Esophagus squamous epithelium (tissue), 5 donors: ENCODE data around the gene OR5B21. TPM values are rescaled to one million over a fixed set of nuclear protein-coding genes. Genes with fewer than 3 reads are reported as not detected.

Experiments used
- DNase-seq: peaks from one replicate; lab custom pipeline; 2025; lab: John Stamatoyannopoulos, UW
- H3K27ac ChIP-seq, 4 donors: fragments of 200-600 bp; sonication (generic); one replicate each; pipeline ENCODE4 v1.5.1; 2016 to 2019; ENCODE audit warnings: mild to moderate bottlenecking in 1 of 4
- H3K27me3 ChIP-seq, 4 donors: fragments of 200-600 bp; sonication (generic); 1 replicate in 3 of 4; 2 replicates in 1 of 4; pipeline versions ENCODE4 v1.5.1 to v1.6.0; 2017 to 2021; ENCODE audit warnings: antibody characterized with exemption in 1 of 4
- H3K36me3 ChIP-seq, 3 donors: fragments of 200-600 bp; sonication (generic); one replicate each; pipeline ENCODE4 v1.5.1; 2016 to 2019
- H3K4me1 ChIP-seq, 3 donors: fragments of 200-600 bp; sonication (generic); one replicate each; pipeline ENCODE4 v1.5.1; 2017 to 2019
- H3K4me3 ChIP-seq, 4 donors: fragments of 200-600 bp; sonication (generic); 1 replicate in 3 of 4; 2 replicates in 1 of 4; pipeline ENCODE4 v1.5.1; 2016 to 2019; ENCODE audit warnings: mild to moderate bottlenecking in 2 of 4, moderate library complexity in 1 of 4
- H3K9me3 ChIP-seq, 3 donors: fragments of 200-600 bp; sonication (generic); one replicate each; pipeline ENCODE4 v1.5.1; 2016 to 2019
- CTCF ChIP-seq, 6 experiments: fragments of 450-650 bp in 4 of 6; fragments of 200-600 bp in 2 of 6; sonication (generic) in 2 of 6; IDR thresholded peaks; one replicate each; pipeline ENCODE4 v1.5.1; 2016 to 2019; ENCODE audit warnings: antibody characterized with exemption in 6 of 6, mild to moderate bottlenecking in 4 of 6, moderate library complexity in 4 of 6
- POLR2A ChIP-seq, 4 donors: fragments of 450-650 bp; IDR thresholded peaks; one replicate each; pipeline ENCODE4 v1.6.1; 2017; ENCODE audit warnings: antibody characterized with exemption in 4 of 4, mild to moderate bottlenecking in 4 of 4, moderate library complexity in 3 of 4
- WGBS, 2 donors: methylation state at CpG; one replicate each; pipeline ENCODE4 v1.1.5; 2018; 5-methylcytosine and 5-hydroxymethylcytosine counted together
- intact Hi-C: fragments of 100-400 bp; cut with DNase I; formaldehyde crosslinking; loops from one replicate; pipeline ENCODE4 v1.15.0; 2022
- total RNA-seq, 4 donors: library from RNA; depleted of rRNA; stranded (reverse); fragments of >200 nt; gene quantifications; one replicate each; pipeline ENCODE4 v1.1.0, GENCODE V29; 2016
- donor health status: DM: yes; HTN: yes; CAD: no.

OR5B21 gene
- total RNA-seq, 4 donors from 2014 or later = not detected

- Histone ChIP-seq H3K4me3 (no peak overlapping the region), H3K27ac (no peak overlapping the region), H3K4me1 (no peaks in the 10 kb centered on the region), H3K36me3 (no peaks in the 10 kb centered on the region), H3K9me3 (no peaks in the 10 kb centered on the region), H3K27me3 (no peaks in the 10 kb centered on the region)
- DNase-seq = no peak
- WGBS, 2 donors = 72 to 76% methylated on average over 2 of the region's 2 CpGs
- TF ChIP-seq POLR2A (IDR thresholded peaks at IDR 0.05) = no peak
- no peak for TF ChIP-seq CTCF (IDR thresholded peaks at IDR 0.05)
- intact Hi-C loops = no loop called here
Measured at GRCh38 chr11:58490827-58491226, 17.1 kb downstream of the OR5B21 start.

- TF ChIP-seq POLR2A (IDR thresholded peaks at IDR 0.05) = no peak
- no peak for TF ChIP-seq CTCF (IDR thresholded peaks at IDR 0.05)
- DNase-seq = no peak
- no peaks in the 10 kb centered on the region for H3K36me3 ChIP-seq
- no peaks in the 10 kb centered on the region for H3K4me1 ChIP-seq
- no peaks in the 10 kb centered on the region for H3K27me3 ChIP-seq
- intact Hi-C loops = no loop called here
- H3K4me3 ChIP-seq = no peak overlapping the region
- H3K9me3 ChIP-seq = no peaks in the 10 kb centered on the region
- no peak overlapping the region for H3K27ac ChIP-seq
Measured at GRCh38 chr11:58487170-58487569, 20.7 kb downstream of the OR5B21 start.

- no peaks in the 10 kb centered on the region for H3K27me3 ChIP-seq
- no peaks in the 10 kb centered on the region for H3K4me1 ChIP-seq
- TF ChIP-seq CTCF (IDR thresholded peaks at IDR 0.05) (no peak), POLR2A (IDR thresholded peaks at IDR 0.05) (no peak)
- no peak overlapping the region for H3K27ac ChIP-seq
- no peaks in the 10 kb centered on the region for H3K9me3 ChIP-seq
- no peak overlapping the region for H3K4me3 ChIP-seq
- 90 to 100% methylated on average over 1 of the region's 1 CpG for WGBS, 2 donors
- intact Hi-C loops = no loop called here
- H3K36me3 ChIP-seq = no peaks in the 10 kb centered on the region
- no peak for DNase-seq
Measured at GRCh38 chr11:58485961-58486360, 21.9 kb downstream of the OR5B21 start.

DNA sequence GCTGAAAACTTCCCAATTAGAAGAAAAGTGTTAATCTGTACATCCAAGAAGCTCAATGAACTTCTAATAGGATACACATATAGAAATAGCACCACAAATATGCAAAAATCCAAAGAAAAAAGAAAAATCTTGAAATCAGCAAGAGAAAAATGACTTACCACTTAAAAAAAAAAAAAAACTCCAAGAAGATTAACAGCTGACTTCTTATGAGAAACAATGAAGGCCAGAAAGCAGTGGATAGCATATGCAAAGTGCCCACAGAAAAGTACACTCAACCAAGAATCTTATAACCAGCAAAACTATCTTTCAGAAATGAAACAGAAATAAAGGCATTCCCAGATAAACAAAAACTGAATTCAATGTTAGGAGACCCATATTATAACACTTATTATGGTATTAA lies 36.0 kb downstream of the OR5B21 start:
- DNase-seq = no peak
- Histone ChIP-seq H3K4me3 (no peak overlapping the region), H3K9me3 (peaks cover 0 to 19% (median 16%) of the 10 kb centered on the region in 3 donors), H3K4me1 (no peaks in the 10 kb centered on the region), H3K27me3 (no peaks in the 10 kb centered on the region), H3K36me3 (no peaks in the 10 kb centered on the region), H3K27ac (no peak overlapping the region)
- TF ChIP-seq CTCF (IDR thresholded peaks at IDR 0.05) (no peak), POLR2A (IDR thresholded peaks at IDR 0.05) (no peak)
- intact Hi-C loops = no loop called here

DNA sequence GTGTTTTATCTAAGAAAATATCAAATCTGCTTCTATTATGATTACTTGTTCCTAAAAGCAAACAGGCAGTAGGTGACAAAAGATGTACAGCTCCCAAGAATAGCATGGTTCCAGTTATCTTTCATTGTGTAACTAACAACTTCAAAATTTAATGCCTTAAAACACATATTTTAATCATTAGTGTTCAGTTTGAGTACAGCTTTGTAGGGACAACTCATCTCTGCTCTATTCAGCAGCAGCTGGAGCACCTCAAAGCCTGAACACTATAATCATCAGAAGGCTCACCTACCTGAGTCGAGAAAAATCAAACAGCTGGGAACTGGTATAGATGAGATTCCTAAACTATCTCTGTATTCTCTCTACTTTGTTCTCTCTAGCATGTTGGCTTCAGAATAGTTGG lies 41.6 kb downstream of the OR5B21 start:
- Histone ChIP-seq H3K27ac (no peak overlapping the region), H3K9me3 (peaks cover 0 to 8% (median 6%) of the 10 kb centered on the region in 3 donors), H3K27me3 (no peaks in the 10 kb centered on the region), H3K36me3 (no peaks in the 10 kb centered on the region), H3K4me1 (no peaks in the 10 kb centered on the region), H3K4me3 (no peak overlapping the region)
- 70 to 100% methylated on average over 1 of the region's 1 CpG for WGBS, 2 donors
- DNase-seq = no peak
- intact Hi-C loops = no loop called here
- TF ChIP-seq POLR2A (IDR thresholded peaks at IDR 0.05) = no peak
- no peak for TF ChIP-seq CTCF (IDR thresholded peaks at IDR 0.05)
